HEK293 (cell line): ENCODE measurements around the gene NR4A3.

Experiments used
- CTCF ChIA-PET: fragments of 350-600 bp; formaldehyde crosslinking; extraction: SDS; loops from one replicate; lab custom pipeline; 2021; ENCODE audit warnings: antibody characterized with exemption; lab: Yijun Ruan, JAX
- POLR2A ChIA-PET: fragments of 300-600 bp; formaldehyde crosslinking; extraction: SDS; loops from one replicate; lab custom pipeline; 2020; ENCODE audit warnings: antibody characterized with exemption, inconsistent platforms; lab: Yijun Ruan, JAX
- H3K27ac ChIP-seq: fragments of 200-500 bp; sonication (Bioruptor generic); 2 replicates; pipeline ENCODE4 v1.5.1; 2014; ENCODE audit warnings: low read depth, low read length, control low read depth, inconsistent platforms; ENCODE audit errors: extremely low read depth
- H3K36me3 ChIP-seq, 2 experiments: fragments of 200-500 bp in 1 of 2; sonication (Bioruptor generic) in 1 of 2; 1 replicate in 1 of 2; 2 replicates in 1 of 2; pipeline ENCODE4 v1.5.1; 2014 to 2017; ENCODE audit warnings: inconsistent platforms in 2 of 2, low read length in 2 of 2; ENCODE audit not compliant: control insufficient read depth in 2 of 2, insufficient read depth in 1 of 2
- H3K4me1 ChIP-seq: fragments of 200-500 bp; sonication (Bioruptor generic); 2 replicates; pipeline ENCODE4 v1.5.1; 2014; ENCODE audit warnings: mild to moderate bottlenecking, low read length, inconsistent platforms; ENCODE audit not compliant: control insufficient read depth, insufficient read depth
- H3K4me3 ChIP-seq: 2 replicates; pipeline ENCODE4 v1.5.1; 2011; ENCODE audit warnings: low read depth, mild to moderate bottlenecking, control low read depth, low read length, moderate library complexity
- H3K9me3 ChIP-seq: fragments of 200-500 bp; sonication (Bioruptor generic); 2 replicates; pipeline ENCODE4 v1.5.1; 2014; ENCODE audit warnings: low read depth, low read length, inconsistent platforms; ENCODE audit not compliant: control insufficient read depth, insufficient read depth
- ATF2 ChIP-seq: fragments of 450-650 bp; formaldehyde crosslinking; IDR thresholded peaks from 2 replicates; pipeline ENCODE4 v1.5.1; 2016; ENCODE audit warnings: missing biosample characterization, missing genetic modification characterization, low read depth
- GFI1B ChIP-seq: fragments of 450-650 bp; formaldehyde crosslinking; IDR thresholded peaks from 2 replicates; pipeline ENCODE4 v1.5.1; 2016; ENCODE audit warnings: missing biosample characterization, missing genetic modification characterization
- GLI2 ChIP-seq: fragments of 450-650 bp; formaldehyde crosslinking; IDR thresholded peaks from 2 replicates; pipeline ENCODE4; 2017; ENCODE audit warnings: missing biosample characterization, missing genetic modification characterization, low read depth, borderline replicate concordance
- GLI4 ChIP-seq: fragments of 450-650 bp; formaldehyde crosslinking; IDR thresholded peaks from 2 replicates; pipeline ENCODE4 v1.5.1; 2016; ENCODE audit warnings: missing biosample characterization, missing genetic modification characterization
- GLIS2 ChIP-seq: fragments of 450-650 bp; formaldehyde crosslinking; IDR thresholded peaks from 2 replicates; pipeline ENCODE4 v1.5.1; 2016; ENCODE audit warnings: missing biosample characterization, missing genetic modification characterization
- MEIS1 ChIP-seq: sonication (generic); formaldehyde crosslinking; IDR thresholded peaks from 2 replicates; pipeline ENCODE4 v1.8.1; 2022; ENCODE audit warnings: missing genetic modification reagents, mild to moderate bottlenecking, borderline replicate concordance
- PRDM1 ChIP-seq: fragments of 450-650 bp; formaldehyde crosslinking; IDR thresholded peaks from 2 replicates; pipeline ENCODE4; 2016; ENCODE audit warnings: missing biosample characterization, missing genetic modification characterization
- PRDM4 ChIP-seq: fragments of 450-650 bp; formaldehyde crosslinking; IDR thresholded peaks from 2 replicates; pipeline ENCODE4 v1.5.1; 2017; ENCODE audit warnings: missing biosample characterization, missing genetic modification characterization
- ZBTB26 ChIP-seq: fragments of 450-650 bp; formaldehyde crosslinking; optimal IDR thresholded peaks from 2 replicates; pipeline ENCODE3; 2016; ENCODE audit warnings: missing biosample characterization, mild to moderate bottlenecking, missing genetic modification characterization
- ZBTB44 ChIP-seq: fragments of 450-650 bp; IDR thresholded peaks from 2 replicates; pipeline ENCODE4 v1.5.1; 2018; ENCODE audit warnings: missing biosample characterization, mild to moderate bottlenecking, missing genetic modification characterization
- ZNF223 ChIP-seq: fragments of 450-650 bp; formaldehyde crosslinking; IDR thresholded peaks from 2 replicates; pipeline ENCODE4 v1.5.1; 2016; ENCODE audit warnings: missing biosample characterization, missing genetic modification characterization
- ZNF274 ChIP-seq, 2 experiments: fragments of 200-500 bp in 1 of 2; fragments of 450-650 bp in 1 of 2; sonication (Bioruptor generic) in 1 of 2; formaldehyde crosslinking in 1 of 2; IDR thresholded peaks; 2 replicates each; pipeline versions ENCODE4 v1.5.1 to v1.6.1; 2014 to 2016; ENCODE audit warnings: borderline replicate concordance in 1 of 2, inconsistent platforms in 1 of 2, low read length in 1 of 2, missing biosample characterization in 1 of 2, missing genetic modification characterization in 1 of 2
- ZNF280C ChIP-seq: fragments of 450-650 bp; formaldehyde crosslinking; IDR thresholded peaks from 2 replicates; pipeline ENCODE4 v1.5.1; 2016; ENCODE audit warnings: missing biosample characterization, missing genetic modification characterization
- ZNF324 ChIP-seq: fragments of 450-650 bp; formaldehyde crosslinking; IDR thresholded peaks from 2 replicates; pipeline ENCODE4 v1.5.1; 2016; ENCODE audit warnings: missing biosample characterization, missing genetic modification characterization
- ZNF335 ChIP-seq: fragments of 450-650 bp; formaldehyde crosslinking; conservative IDR thresholded peaks from 2 replicates; pipeline ENCODE4 v1.5.1; 2016; ENCODE audit warnings: missing biosample characterization, missing genetic modification characterization
- ZNF555 ChIP-seq: fragments of 450-650 bp; formaldehyde crosslinking; conservative IDR thresholded peaks from 2 replicates; pipeline ENCODE4 v1.5.1; 2017; ENCODE audit warnings: missing biosample characterization, mild to moderate bottlenecking, missing genetic modification characterization, inconsistent platforms
- ZNF558 ChIP-seq: fragments of 450-650 bp; formaldehyde crosslinking; IDR thresholded peaks from 2 replicates; pipeline ENCODE4 v1.5.1; 2016; ENCODE audit warnings: missing biosample characterization, missing genetic modification characterization
- ZNF561 ChIP-seq: fragments of 450-650 bp; IDR thresholded peaks from 2 replicates; pipeline ENCODE4 v1.5.1; 2018; ENCODE audit warnings: missing biosample characterization, missing genetic modification characterization, borderline replicate concordance
- ZNF571 ChIP-seq: fragments of 450-650 bp; formaldehyde crosslinking; IDR thresholded peaks from 2 replicates; pipeline ENCODE4 v1.5.0; 2017; ENCODE audit warnings: missing biosample characterization, missing genetic modification characterization
- ZNF777 ChIP-seq: fragments of 450-650 bp; formaldehyde crosslinking; IDR thresholded peaks from 2 replicates; pipeline ENCODE4 v1.5.1; 2017; ENCODE audit warnings: missing biosample characterization, missing genetic modification characterization, borderline replicate concordance

NR4A3 gene

GRCh38 chr9:99793528-99793927, 28.2 kb upstream of the NR4A3 start:
- H3K27ac ChIP-seq, result no peak overlapping the region
- ChIA-PET CTCF (no interaction called here), POLR2A (no interaction called here)
- H3K36me3 ChIP-seq, result no peaks in the 10 kb centered on the region
- no peaks in the 10 kb centered on the region for H3K9me3 ChIP-seq
- no peak for TF ChIP-seq ZNF777 (tag by site-specific recombination)
- TF ChIP-seq ZNF561 (tag by site-specific recombination), result no peak
- no peak for TF ChIP-seq ZNF335 (tag by site-specific recombination)
- no peak for TF ChIP-seq PRDM1 (tag by site-specific recombination)
- TF ChIP-seq ZNF571, result no peak
- TF ChIP-seq GLI2 (tag by site-specific recombination), result no peak
- no peak for TF ChIP-seq GLIS2 (tag by site-specific recombination)
- no peak for TF ChIP-seq ZBTB26 (tag by site-specific recombination)
- TF ChIP-seq ZNF555 (tag by site-specific recombination), result no peak
- TF ChIP-seq ZNF558 (tag by site-specific recombination), result no peak
- no peak for TF ChIP-seq ATF2
- no peak for TF ChIP-seq ZBTB44
- TF ChIP-seq GFI1B (tag by site-specific recombination), result no peak
- no peak for TF ChIP-seq GLI4 (tag by site-specific recombination)
- no peak for TF ChIP-seq ZNF280C (tag by site-specific recombination)
- TF ChIP-seq ZNF324 (tag by site-specific recombination), result no peak
- no peak for TF ChIP-seq ZNF223 (tag by site-specific recombination)
- no peak for TF ChIP-seq ZNF274 (IDR thresholded peaks at IDR 0.05; ENCODE audit: low read length)
- no peak for TF ChIP-seq ZNF274 (tag by site-specific recombination; IDR thresholded peaks at IDR 0.05; ENCODE audit: borderline replicate concordance)
- no peak for TF ChIP-seq MEIS1
- no peak for TF ChIP-seq PRDM4 (tag by site-specific recombination)
- TF ChIP-seq, all 188 proteins: peak for 0
- H3K4me3 ChIP-seq, result no peak overlapping the region
- no peaks in the 10 kb centered on the region for H3K4me1 ChIP-seq
